Measurements from ENCODE around the gene CFB.

- TF ChIP-seq POLR2A (IDR thresholded peaks at IDR 0.05; ENCODE audit: low read depth, low read length) = no peak
- TF ChIP-seq CTCF (IDR thresholded peaks at IDR 0.05; ENCODE audit: extremely low read depth in 1 of 2, insufficient read depth in 1 of 2, low read depth in 1 of 2, low read length in 2 of 2) = no peak
These were observed 765 bp upstream of the CFB start for GRCh38 chr6:31945154-31945506.
